ENCODE results near the gene TIGD7.
"Not testable (repeated sequence)": the region's sequence is repeated elsewhere in the genome, so short reads cannot be mapped to it uniquely, and the experiment has no call there.

The TIGD7 gene

DNA sequence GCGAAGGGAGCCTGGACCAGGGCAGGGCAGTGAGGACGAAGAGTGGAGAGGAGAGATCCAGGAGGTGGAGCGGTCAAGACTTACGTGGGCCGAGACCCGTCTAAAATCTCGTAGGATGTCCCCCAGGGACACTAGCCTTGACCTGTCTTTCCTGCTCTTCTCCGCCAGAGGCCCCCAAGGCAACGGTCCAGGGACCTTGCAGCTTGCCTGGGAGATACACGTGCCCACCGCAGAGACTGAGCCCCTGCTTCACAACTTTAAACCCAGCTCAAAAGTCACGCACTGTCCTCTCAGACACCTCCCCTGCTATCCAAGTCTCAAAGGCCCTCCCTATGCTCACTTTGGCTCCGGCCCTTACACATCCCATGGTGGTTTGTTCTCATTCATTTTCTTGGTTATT lies 9.4 kb downstream of the TIGD7 start:
- DNase-seq: no peak
- no peak for TF ChIP-seq POLR2A (IDR thresholded peaks at IDR 0.05; ENCODE audit: low read length)
- TF ChIP-seq GATA1 (IDR thresholded peaks at IDR 0.05; ENCODE audit: low read depth, low read length): no peak

DNA sequence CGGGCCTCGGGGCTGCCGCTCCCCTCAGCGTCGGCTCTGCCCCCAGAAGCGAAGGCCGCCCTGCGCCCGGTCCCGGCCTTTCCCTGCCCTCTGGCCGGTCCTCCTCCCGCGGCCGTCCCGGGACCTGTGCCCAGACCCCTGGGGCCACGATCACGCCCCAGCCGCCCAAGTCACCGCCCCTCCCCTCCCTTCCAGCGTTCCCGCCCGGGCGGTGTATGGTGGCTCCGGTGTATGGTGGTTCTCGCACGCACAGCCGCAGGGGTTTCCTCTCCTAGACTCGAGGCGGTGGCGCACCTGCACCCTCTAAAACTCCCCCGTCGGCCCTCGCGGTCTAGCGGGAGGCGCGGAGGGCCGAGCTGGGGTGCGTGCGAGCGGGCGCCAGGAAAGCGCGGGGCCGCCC lies 10.0 kb downstream of the TIGD7 start:
- TF ChIP-seq GATA1 (IDR thresholded peaks at IDR 0.05; ENCODE audit: low read depth, low read length): no peak
- no peak for TF ChIP-seq POLR2A (IDR thresholded peaks at IDR 0.05; ENCODE audit: low read length)
- DNase-seq: no peak

DNA sequence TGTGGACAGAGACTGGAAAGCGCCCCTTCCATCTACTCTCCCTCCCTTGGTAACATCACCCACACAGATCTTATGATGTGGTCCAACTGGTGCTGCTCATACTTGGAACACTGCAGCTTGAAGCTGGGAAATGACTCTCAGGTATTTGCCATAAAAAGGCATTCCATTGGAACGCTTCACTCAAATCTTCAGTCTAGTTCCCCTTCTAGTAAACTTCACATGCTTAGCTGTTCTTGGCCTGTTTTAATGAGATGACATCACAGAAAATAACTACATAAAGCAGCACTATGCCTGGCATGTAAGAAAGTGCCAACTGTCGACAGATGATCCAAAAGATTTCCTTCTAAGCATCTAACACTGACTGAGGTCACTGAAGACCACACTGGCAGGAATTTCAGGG lies 12.6 kb downstream of the TIGD7 start:
- TF ChIP-seq POLR2A (IDR thresholded peaks at IDR 0.05; ENCODE audit: low read length) (no peak), GATA1 (IDR thresholded peaks at IDR 0.05; ENCODE audit: low read depth, low read length) (no peak)
- no peak for DNase-seq

DNA sequence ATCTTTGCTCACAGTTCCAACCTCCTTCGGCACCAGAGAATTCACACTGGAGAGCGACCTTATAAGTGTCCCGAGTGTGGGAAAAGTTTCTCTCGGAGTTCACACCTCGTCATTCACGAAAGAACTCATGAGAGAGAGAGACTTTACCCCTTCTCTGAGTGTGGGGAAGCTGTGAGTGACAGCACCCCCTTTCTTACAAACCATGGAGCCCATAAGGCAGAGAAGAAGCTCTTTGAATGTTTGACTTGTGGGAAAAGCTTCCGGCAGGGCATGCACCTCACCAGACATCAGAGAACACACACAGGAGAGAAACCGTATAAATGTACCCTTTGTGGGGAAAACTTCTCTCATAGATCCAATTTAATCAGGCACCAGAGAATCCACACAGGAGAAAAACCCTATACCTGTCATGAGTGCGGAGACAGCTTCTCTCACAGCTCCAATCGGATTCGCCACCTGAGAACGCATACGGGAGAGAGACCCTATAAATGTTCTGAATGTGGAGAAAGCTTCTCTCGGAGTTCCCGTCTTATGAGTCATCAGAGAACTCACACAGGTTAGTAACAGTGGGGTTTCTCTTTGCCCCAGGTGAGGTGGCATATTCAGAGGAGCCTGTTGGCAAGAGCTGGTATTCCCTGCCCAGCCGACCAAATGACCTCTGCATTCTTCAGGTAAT lies 15.1 kb downstream of the TIGD7 start:
- no peak for TF ChIP-seq GATA1 (IDR thresholded peaks at IDR 0.05; ENCODE audit: low read depth, low read length)
- peak; percentile 34 to 40 for DNase-seq

DNA sequence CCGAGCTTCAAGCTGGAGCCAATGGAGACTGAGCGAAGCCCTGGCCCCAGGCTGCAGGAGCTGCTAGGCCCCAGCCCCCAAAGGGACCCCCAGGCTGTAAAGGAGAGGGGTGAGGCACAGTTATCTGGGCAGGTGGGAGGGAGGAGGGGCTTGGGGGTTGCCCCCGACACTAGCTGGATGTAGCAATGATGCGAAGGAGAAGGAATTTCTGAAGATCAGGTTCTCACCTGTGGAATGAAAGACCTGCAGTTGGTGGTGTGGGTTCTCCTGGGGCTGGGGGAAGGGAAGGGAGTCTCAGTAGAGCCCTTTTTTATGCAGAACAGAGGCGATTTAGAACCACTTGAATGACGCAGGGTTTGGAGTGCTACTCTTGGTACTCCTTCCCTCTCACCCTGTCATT lies 20.1 kb downstream of the TIGD7 start:
- DNase-seq: no peak
- TF ChIP-seq POLR2A (IDR thresholded peaks at IDR 0.05; ENCODE audit: low read length): no peak
- TF ChIP-seq GATA1 (IDR thresholded peaks at IDR 0.05; ENCODE audit: low read depth, low read length): no peak

DNA sequence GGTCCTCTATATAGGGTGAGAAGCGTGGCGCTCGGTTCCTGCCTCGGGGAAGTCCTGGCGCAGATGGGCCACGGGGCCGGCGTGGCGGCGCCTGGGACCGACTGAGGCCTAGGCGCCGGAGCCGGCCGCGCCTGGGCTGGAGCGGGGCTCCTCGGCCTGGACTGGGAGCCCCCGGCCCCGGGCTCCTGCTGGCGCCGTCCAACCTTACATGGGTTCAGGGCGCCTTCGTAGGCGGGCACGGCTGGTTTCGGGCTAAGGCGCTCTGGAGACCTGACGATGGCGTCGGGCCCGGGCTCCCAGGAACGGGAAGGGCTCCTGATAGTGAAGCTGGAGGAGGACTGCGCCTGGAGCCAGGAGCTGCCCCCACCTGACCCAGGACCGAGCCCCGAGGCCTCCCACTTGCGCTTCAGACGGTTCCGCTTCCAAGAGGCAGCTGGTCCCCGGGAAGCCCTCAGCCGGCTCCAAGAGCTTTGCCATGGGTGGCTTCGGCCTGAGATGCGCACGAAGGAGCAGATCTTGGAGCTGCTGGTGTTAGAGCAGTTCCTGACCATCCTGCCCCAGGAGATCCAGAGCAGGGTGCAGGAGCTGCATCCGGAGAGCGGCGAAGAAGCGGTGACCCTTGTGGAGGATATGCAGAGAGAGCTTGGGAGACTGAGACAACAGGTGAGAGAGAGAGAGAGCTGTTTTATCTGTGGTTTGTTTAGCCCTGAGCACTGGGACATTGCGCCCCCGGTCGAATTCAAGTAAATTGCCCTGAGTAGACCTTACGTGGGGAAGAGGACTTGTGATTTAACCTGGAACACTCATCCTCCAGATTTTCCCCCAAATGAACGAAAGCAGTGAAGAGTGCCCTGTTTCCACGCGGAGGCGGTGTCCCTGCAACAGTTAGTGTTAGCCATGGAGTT lies 21.4 kb downstream of the TIGD7 start:
- TF ChIP-seq GATA1 (IDR thresholded peaks at IDR 0.05; ENCODE audit: low read depth, low read length): no peak
- peak; percentile 56 to 58 for DNase-seq

DNA sequence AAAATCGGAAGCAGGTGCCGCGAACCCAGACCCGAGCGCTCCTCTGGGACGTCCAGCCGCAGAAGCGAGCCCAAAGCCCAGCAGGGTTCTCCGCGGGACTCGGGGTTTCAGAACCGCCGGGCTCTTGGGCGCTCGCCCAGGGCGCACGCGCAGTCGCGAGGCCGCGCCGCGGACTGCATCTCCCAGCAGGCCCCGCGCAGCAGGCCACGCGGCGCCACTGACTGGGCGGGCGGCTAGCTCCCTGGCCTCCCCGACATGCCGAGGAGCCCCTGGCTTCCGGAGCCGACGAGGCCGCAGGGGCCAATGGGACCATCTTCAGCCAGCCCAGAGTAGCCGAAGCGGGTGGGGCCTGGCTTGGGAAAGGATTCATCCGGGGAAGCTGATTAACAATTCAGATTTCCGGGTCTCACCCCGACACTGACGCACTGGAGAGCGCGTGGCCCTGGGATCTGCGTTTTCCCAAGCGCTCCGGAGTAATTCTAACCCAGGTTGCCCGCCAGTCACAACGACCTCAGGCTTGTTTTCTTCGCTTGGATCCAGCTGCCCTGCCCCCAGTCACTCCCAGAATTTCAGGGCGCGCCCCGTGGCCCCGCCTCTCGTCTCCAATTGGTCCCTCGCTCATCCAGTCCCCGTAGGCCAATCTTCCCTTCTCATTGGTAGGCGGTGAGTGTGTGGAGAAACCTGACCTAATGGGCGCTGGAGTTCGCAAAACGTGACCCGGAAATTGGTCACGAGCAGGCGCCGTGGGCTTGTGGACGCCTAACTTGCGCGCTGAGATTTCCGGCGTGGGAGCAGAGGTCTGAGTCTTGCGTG lies 22.3 kb downstream of the TIGD7 start, which contains the start of gene ZNF263:
Gene ZNF263, plus strand, starts transcription at position 762 of the 813 bp plus-strand sequence. CDS start 328 bp downstream, outside the sequence.
- TF ChIP-seq POLR2A (IDR thresholded peaks at IDR 0.05; ENCODE audit: low read length) (peak; percentile 94), GATA1 (IDR thresholded peaks at IDR 0.05; ENCODE audit: low read depth, low read length) (no peak)
- peak; percentile 98 for DNase-seq

DNA sequence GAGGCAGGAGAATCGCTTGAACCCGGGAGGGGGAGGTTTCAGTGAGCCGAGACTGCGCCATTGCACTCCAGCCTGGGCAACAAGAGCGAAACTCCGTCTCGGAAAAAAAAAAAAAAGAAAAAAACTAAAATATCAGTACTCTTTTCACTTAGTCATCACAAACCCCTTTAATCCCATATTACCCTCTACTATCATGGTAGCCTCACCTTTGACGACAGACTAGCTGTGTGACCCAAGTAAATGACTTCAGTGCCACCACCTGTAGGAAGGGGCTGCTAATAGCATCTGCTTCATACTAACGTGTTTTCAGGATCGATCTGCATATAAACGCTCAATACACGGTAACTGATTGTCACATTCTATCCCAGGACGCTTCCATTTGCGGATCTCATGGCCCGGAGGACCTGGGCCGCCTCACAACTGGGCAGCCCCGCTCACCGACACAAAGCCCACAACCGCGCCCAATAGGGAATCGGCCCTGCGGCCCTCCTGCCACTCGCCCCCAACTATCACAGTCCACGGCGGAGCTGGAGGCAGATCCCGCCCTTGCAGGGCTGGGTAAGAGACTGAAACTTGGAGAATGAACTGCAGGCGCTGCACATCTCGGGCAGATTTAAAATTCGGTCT lies 23.0 kb downstream of the TIGD7 start:
- no peak for TF ChIP-seq POLR2A (IDR thresholded peaks at IDR 0.05; ENCODE audit: low read length)
- TF ChIP-seq GATA1 (IDR thresholded peaks at IDR 0.05; ENCODE audit: low read depth, low read length): no peak
- peak in 1 of 2 experiments; percentile 90 for DNase-seq

DNA sequence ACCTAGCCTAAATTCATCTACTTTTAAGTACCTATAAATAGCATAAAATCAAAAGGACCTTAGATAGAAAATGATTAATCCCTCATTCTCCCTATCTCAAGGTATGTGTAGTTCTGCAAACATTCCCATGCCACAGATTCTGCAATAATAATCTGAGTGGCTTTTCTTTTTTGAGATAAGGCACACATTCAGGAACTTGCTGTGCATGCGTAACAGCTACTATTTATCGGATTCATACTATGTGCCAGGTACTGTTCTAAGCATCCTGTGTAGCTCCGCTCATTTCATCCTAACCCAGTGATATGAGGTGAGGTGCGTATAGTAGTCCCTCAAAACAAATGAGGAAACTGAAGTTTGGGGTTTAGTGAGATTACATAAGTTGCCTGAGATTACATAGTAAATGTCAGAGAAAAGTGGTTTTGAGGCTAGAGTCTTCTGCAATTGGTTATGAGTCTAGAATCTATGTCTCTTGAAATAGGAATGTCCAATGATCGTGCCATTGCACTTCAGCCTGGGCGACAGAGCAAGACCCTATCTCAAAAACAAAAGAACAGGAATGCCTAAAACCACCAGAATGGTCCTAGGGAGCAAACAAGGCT lies 23.9 kb downstream of the TIGD7 start:
- TF ChIP-seq POLR2A (IDR thresholded peaks at IDR 0.05; ENCODE audit: low read length) (no peak), GATA1 (IDR thresholded peaks at IDR 0.05; ENCODE audit: low read depth, low read length) (no peak)
- DNase-seq: no peak

DNA sequence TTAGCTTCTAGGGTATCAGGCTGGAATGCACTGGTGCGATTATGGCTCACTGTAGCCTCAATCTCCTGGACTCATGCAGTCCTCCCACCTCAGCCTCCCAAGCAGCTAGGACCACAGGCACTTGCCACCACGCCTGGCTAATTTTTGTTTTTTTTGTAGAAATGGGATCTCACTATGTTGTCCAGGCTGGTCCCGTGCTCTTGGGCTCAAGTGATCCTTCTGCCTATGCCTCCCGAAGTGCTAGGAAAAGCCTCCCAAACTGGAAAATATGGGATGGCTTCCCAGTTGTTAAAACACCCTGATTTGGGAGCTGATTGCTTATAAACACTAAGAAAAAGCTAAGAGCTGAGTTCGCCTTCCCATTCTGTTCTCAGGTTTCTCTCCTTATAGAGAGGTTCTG lies 28.6 kb downstream of the TIGD7 start:
- TF ChIP-seq GATA1 (IDR thresholded peaks at IDR 0.05; ENCODE audit: low read depth, low read length) (no peak), POLR2A (IDR thresholded peaks at IDR 0.05; ENCODE audit: low read length) (no peak)
- DNase-seq: no peak

DNA sequence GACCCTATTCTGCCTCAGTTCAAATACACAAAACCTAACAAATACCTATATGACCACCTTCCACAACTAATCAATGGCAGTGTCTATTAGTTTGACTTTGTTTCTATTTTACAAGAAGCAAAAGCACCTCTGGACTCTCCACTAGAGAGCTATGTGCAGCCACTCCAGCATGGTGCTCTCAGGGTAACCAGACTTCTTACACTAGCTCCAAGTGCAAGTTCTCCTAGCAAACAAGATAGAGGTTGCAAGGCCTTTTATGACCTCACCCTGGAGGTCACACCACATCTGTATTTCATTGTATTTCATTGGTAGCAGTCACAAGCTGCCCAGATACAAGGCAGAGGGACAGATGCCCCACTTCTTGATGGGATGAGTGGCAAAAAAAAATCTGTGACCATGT lies 30.3 kb downstream of the TIGD7 start:
- TF ChIP-seq GATA1 (IDR thresholded peaks at IDR 0.05; ENCODE audit: low read depth, low read length): no peak
- no peak for DNase-seq

DNA sequence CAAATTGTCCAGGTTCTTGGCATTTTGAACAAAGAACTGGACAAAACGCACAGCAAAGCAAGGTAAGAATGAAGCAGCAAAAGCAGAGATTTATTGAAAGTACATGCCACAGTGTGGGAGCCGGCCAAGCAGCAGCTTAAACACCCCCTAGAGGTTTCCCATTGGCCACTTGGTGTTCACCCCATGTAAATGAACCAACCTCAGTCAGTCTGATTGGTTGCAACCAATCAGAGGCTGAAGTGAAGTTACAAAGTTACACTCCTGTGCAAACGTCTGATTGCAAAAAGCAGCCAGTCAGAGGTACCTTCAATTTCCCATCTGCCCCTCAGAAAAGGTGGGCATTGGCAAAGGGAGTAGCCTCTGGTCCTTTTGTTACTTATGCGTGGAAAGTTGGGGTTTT lies 30.7 kb downstream of the TIGD7 start:
- TF ChIP-seq POLR2A (IDR thresholded peaks at IDR 0.05; ENCODE audit: low read length) (no peak), GATA1 (IDR thresholded peaks at IDR 0.05; ENCODE audit: low read depth, low read length) (no peak)
- DNase-seq: no peak

DNA sequence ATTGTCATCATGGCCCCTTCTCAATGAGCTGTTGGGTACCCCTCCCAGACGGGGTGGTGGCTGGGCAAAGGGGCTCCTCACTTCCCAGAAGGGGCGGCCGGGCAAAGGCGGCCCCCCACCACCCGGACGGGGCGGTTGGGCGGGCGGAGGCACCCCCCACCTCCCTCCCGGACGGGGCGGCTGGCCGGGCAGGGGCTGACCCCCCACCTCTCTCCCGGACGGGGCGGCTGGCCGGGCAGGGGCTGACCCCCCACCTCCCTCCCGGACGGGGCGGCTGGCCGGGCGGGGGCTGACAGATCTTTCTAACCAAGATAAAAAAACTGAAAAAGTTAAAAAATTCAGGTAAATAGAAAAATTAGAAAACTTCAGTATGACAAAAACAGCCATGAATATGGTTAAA lies 33.9 kb downstream of the TIGD7 start:
- DNase-seq: not testable (repeated sequence)

DNA sequence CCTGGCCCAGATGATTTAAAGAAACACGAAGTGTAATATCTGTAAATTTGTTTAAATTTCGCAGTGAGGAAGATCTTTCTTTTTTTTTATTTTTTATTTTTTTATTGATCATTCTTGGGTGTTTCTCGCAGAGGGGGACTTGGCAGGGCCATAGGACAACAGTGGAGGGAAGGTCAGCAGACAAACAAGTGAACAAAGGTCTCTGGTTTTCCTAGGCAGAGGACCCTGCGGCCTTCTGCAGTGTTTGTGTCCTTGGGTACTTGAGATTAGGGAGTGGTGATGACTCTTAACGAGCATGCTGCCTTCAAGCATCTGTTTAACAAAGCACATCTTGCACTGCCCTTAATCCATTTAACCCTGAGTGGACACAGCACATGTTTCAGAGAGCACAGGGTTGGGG lies 34.5 kb downstream of the TIGD7 start:
- not testable (repeated sequence) for DNase-seq
